Non-pigmented ciliary epithelial cell (primary cell): ENCODE results near the gene CALD1.

Experiments
- DNase-seq: peaks from one replicate; pipeline ENCODE4 v3.0.0-alpha.2; 2010; ENCODE audit warnings: low read depth

The CALD1 gene

GRCh38 chr7:134927076-134927475, 147.6 kb downstream of the CALD1 start:
- DNase-seq: no peak

DNA sequence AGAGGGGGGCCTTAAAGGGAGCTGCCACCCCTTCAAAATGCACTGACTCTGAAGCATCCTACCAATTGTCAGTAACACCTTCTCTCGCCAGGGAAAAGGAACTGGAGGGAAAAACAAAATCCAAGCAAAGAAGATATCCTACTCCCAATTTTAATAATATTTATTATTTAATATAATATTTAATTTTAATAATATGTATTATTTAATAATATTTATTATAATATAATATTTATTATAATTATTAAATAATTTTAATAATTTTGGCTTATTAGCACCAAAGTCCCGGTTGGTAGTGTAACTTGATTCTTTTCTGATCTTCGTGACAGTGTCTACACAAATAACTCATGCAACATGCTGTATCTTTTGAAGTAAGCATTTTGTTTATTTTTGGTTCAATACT, 148.3 kb downstream of the CALD1 start:
- DNase-seq: no peak

GRCh38 chr7:134928554-134928953, 149.1 kb downstream of the CALD1 start:
- DNase-seq: no peak

DNA sequence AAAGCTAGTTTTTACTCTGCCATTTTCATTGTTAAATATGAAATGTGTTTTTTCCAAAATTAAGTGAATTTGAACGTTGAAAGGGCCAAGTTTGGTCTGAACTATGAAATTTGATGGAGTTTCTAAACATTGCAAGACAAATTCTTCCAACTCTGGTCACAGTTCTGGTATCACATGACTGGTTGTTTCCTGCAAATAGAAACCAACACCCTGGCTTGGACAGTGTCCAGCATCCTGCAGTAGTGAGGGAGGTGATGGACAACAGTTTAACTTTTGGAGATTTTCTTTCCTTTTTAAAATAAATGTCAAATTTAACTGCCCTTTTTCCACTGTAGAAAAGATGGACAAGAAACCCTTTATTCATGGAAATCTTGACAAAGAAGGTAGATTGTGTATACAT, 152.1 kb downstream of the CALD1 start:
- no peak for DNase-seq

DNA sequence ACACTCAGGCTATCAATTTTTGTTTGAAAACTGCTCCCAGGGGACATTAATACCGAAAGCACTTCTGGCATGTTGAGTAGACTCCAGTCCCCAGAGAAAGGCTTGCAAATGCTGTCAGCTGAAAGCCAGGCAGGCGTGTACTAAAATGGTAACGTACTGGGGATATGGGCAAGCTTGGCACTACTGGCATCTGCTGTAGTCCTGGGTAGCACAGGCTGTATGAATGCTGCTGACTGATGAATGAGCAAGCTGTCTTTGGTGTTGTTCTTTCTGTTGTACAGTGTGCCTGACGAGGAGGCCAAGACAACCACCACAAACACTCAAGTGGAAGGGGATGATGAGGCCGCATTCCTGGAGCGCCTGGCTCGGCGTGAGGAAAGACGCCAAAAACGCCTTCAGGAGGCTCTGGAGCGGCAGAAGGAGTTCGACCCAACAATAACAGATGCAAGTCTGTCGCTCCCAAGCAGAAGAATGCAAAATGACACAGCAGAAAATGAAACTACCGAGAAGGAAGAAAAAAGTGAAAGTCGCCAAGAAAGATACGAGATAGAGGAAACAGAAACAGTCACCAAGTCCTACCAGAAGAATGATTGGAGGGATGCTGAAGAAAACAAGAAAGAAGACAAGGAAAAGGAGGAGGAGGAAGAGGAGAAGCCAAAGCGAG, 153.4 kb downstream of the CALD1 start:
- DNase-seq: no peak

GRCh38 chr7:134933460-134934068, 154.1 kb downstream of the CALD1 start:
- DNase-seq: no peak

GRCh38 chr7:134935701-134936100, 156.3 kb downstream of the CALD1 start:
- DNase-seq: no peak

DNA sequence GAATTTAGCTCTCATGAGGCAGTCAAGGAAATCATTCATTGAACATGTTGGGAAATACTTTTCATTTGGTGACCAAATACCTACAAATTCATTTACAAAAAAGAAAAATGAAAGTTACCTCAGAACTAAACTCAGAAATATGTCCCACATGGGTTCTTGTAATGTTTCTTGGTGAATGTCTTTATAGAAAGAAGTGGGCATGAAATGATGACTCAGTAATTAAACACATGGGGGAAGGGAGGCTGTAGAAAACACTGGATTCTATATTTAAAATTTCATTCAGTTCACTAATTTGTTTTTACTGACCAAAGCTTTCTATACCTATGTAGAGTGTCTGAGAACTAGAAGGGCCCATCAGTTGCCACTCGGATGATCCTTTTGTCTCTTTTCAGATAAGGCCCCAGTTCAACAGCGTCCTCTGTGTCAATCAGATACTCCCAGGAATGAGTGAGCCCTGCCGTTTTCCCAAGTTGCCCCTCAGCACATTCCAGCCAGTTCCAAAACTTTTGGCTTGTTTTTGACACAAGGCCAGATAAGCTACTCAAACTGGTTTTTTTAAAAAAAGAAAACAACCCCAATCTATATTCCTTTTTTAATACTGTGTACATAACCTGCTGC, 157.6 kb downstream of the CALD1 start:
- DNase-seq: no peak

DNA sequence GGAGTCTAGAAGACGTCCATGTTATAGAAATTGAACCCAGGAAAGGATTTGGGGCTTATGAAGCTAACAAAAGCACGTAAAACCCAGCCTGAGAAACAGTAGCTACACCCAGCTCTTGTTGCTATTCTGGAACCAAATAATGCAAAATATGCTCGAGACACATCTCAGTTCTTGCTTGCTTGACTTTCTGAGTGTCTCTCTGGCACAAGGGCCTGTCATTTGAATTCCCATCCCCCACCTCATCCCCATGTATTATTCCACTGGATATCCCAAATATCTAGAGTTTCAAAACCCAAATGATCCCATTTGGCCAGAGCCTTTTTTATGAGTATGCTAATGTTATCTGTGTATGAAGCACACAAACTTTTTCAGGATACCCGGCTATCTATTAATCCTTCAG, 158.7 kb downstream of the CALD1 start:
- DNase-seq: no peak

- no peak for DNase-seq
Observed at GRCh38 chr7:134939136-134939535, 159.7 kb downstream of the CALD1 start.

- DNase-seq: no peak
Observed at GRCh38 chr7:134940729-134941128, 161.3 kb downstream of the CALD1 start.

DNA sequence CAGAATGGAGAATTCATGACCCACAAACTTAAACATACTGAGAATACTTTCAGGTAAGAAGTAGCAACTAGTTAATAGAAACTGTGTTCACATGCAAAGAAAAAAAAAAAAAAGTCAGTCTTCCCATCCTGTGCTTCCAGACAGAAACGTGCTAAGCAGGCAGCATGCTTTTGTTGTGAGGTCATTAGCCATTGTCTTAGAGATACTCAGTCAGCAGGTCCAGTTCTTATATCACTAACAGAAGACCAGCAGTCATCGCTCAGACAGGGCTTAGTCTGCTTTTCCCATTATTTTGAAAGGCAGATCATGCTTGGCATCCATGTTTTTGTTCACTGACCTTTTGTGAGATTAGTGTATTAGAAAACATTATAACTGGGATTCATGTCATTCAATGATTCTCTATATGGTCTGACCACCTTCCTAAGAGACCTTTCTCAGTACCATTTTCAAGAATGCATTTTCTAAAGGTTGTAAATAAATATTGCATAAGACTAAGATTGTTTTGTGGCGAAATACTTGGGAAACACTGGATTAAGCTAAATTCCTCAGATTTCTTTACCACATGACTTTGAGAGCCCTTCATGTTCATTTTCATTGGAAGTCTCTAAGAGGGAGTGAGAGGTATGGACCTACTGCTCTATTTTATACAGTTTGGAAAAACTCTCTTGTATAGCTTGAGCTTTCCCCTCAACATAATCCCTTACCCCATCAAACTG, 161.9 kb downstream of the CALD1 start:
- DNase-seq: peak; percentile 76

DNA sequence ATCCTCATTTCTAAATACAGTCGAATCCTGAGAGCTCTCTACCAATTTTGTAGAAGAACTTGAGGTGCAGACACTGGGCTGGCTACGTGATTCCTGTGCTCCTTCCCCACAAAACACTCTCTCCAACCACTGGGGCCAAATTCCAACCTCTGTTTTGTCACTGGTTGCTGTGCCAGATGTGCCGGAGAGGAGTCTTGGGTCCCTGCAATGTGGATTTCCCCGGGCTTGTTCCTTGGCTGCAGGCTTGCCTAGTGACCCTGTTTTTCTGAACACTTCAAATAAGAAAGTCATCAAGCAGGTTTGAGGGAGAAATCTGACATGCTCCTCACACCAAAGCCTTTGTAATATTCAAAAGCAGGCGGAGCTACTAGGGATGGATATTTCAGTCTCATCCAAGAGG, 162.5 kb downstream of the CALD1 start:
- no peak for DNase-seq

DNA sequence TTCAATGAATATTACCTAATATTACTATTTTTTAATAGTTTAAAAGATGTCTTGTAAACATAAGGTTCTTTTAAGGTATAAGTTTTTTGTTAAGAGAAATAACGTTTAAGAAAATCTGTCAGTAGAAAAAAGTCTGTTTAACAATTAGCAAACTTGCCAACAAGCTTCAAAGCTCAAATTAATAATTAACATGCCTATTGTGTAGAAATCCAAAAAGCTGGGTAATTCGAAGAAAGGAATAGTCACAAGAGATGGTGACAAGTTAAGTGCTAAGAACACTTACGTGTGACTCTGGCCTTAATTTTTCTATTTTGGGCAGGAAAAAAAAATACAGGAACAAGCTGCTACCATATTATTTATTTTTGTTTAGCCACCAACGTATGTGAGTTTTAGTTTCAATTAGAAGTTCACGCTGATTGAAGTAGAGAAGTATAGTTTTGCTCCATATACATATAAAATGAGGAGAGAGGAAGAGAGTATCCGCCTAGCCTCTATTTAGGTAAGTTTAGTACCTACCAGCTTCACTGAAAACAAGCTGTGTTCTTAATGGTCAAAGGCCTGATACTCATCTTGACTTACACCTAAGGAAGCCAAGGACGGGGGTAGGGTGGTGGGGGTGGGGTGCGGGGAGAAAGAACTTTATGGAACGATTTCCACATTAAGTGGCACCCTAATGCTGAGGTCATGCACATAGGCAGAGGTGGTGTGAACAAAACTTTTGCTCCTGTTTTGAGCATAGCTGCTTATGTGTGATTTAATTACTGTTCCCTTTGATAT, 163.4 kb downstream of the CALD1 start:
- no peak for DNase-seq

- no peak for DNase-seq
Observed at GRCh38 chr7:134943785-134944400, 164.5 kb downstream of the CALD1 start.

- DNase-seq: no peak
Observed at GRCh38 chr7:134945691-134946090, 166.3 kb downstream of the CALD1 start.

DNA sequence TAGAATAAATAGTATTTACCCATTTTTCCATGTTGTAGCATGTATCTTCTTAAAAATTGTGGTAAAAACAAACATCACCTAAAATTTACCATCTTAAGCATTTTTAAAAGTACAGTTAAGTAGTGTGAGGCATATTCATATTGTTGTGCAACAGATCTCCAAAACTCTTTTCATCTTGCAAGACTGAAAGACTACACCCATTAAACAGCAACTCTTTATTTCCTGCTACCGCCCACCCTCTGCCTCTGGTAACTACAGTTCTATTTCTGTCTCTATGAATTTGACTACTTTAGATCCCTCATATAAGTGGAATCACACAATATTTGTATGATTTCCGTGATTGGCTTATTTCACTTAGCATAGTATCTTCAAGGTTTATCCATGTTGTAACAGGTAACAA, 166.8 kb downstream of the CALD1 start:
- DNase-seq: no peak

- DNase-seq: no peak
Observed at GRCh38 chr7:134947329-134947728, 167.9 kb downstream of the CALD1 start.

GRCh38 chr7:134947831-134948230, 168.4 kb downstream of the CALD1 start:
- DNase-seq: no peak

GRCh38 chr7:134948246-134948645, 168.8 kb downstream of the CALD1 start:
- no peak for DNase-seq

DNA sequence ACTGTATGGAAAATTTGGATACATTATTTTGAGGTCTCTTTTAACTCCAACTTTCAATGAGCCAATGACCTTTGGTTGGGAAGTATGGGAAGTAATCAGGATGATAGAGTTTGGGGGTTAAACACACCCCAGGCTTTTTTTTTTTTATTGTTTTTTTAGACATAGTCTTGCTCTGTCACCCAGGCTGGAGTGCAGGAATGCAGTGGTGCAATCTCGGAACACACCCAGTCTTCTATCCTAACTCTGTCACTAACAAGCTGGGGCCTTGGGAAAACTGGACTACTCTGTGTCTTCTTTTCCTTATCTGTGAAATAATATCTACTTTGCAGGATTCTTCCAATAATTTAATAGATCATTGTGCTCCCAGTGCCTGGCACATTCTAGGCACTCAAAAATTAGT, 169.3 kb downstream of the CALD1 start:
- DNase-seq: no peak

- DNase-seq: no peak
Observed at GRCh38 chr7:134949171-134949570, 169.7 kb downstream of the CALD1 start.
